Esophagus squamous epithelium (tissue), 4 donors: ENCODE data around the gene BACH2.

ENCODE experiments used
- CTCF ChIP-seq, 6 experiments: fragments of 450-650 bp in 4 of 6; fragments of 200-600 bp in 2 of 6; sonication (generic) in 2 of 6; IDR thresholded peaks; one replicate each; pipeline ENCODE4 v1.5.1; 2016 to 2019; ENCODE audit warnings: antibody characterized with exemption in 6 of 6, mild to moderate bottlenecking in 4 of 6, moderate library complexity in 4 of 6
- POLR2A ChIP-seq, 4 donors: fragments of 450-650 bp; IDR thresholded peaks; one replicate each; pipeline ENCODE4 v1.6.1; 2017; ENCODE audit warnings: antibody characterized with exemption in 4 of 4, mild to moderate bottlenecking in 4 of 4, moderate library complexity in 3 of 4

GRCh38 chr6:90219209-90219985 is 77.2 kb downstream of the BACH2 start:
- no peak for TF ChIP-seq CTCF (IDR thresholded peaks at IDR 0.05)
- no peak for TF ChIP-seq POLR2A (IDR thresholded peaks at IDR 0.05)
